EL (cell line): ENCODE results near the gene ASS1.
"Not testable (repeated sequence)": the region's sequence is repeated elsewhere in the genome, so short reads cannot be mapped to it uniquely, and the experiment has no call there.

ENCODE experiments used
- DNase-seq: peaks from one replicate; pipeline ENCODE4 v3.0.0-alpha.2; 2016

The ASS1 gene

DNA sequence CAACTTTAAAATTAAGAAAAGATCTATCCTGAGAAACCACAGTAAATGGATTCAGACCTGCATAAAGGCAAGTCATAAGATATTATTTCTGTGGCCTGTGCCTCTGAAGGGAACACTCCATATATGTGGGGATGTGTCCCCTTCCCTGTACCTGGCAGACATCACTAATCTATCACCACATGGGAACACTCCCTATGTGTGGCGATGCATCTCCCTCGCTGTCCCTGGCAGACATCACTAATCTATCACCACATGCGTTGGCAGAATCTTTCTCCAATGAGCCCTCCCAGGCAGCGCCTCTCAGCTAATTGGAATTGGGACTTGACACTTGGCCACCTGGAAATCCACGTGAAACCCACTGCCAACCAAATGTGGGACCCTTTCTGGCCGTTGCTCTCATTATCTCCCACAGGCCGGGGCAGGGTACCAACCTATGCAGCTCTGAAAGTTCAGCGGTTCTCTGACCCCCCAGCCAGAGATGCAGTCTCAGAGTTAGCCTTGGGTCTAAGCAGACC lies 25.2 kb upstream of the ASS1 start:
- no peak for DNase-seq

DNA sequence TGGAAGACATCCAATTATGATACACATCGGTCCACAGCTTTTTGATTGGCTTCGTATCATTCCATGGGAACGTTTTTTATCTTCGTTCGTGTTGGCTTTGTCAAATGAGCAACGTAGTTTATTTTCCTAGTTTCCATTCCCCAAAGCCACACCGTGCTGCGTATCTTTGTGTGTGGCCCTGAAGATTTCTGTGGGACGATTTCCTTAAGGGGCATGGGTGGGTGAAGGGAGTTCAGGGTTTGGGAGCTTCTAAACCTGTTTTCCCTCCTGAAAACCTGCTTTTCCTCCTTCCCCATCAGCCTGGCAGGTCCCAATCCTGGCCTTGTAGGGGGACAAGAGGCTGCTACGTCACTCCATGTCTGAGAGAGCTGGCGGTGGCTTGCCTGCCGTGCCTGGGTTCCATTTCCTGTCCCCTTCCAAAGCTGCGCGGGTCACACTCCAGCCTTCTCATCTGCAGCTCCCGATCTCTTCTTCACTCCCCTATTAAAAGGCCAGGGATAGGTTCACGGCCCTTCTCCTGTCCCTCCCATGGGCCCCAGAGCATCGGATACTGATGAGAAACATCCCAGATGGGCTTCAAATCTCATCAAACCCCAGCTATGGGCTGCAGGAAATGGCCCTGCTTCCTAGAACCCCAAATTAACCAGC lies 23.5 kb upstream of the ASS1 start:
- DNase-seq: no peak

DNA sequence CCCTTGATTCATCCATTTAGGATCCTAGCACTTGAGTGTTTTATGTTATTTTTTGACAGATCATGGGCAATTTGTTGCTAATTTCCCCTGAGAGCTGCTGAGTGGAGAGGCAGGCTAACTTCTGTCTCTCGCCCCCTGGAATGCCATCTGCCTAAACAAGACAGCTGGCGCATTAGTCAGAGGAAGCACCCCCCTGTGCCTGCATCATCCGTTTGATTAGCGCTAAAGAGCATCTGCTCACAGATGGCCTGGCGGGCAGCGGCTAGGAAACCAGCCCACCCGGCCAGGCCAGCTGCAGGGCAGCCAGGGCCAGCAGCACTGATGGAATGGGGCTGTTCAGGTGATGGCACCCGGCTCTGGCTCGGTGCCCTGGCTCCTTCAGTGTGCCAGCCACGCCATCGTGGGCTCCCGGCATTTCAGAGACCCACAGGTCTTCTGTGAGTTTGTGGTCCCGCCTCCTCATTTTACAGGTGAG lies 22.9 kb upstream of the ASS1 start:
- DNase-seq: peak; percentile 88

DNA sequence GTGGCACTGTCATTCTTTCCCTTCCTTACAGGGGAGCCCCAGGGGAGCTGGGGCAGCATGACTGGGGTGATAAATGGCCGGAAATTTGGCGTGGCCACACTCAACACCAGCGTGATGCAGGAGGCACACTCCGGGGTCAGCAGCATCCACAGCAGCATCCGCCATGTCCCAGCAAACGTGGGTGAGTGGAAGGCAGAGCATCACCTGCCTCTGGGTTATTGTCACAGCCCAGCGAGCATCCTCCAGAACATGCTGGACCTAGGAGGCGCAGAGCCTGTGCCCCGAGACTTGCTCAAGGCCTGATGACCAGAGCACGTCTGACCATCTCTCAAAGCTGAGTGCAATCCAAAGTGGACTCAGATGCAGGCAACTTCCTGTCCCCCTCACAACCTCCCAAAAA lies 22.2 kb upstream of the ASS1 start:
- DNase-seq: no peak

DNA sequence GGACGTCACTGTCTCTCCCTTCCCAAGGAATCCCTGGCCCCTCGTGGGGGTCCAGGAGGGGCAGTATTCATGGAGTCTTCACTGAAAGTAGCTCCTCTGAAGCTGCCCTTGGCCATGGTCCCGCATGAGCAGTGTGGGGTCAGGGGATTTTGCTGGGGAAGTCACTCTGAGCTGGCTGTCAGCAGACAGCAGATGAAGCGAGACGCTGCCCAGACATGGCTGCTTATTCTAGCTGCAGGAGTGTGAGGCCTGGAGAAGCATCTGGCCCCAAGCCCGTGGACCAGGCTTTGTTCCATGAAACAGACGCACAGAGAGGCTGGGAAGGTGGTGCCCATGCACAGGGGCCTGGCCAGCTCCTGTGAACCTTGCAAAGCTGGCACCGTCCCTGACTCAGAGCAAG lies 21.5 kb upstream of the ASS1 start:
- DNase-seq: no peak

DNA sequence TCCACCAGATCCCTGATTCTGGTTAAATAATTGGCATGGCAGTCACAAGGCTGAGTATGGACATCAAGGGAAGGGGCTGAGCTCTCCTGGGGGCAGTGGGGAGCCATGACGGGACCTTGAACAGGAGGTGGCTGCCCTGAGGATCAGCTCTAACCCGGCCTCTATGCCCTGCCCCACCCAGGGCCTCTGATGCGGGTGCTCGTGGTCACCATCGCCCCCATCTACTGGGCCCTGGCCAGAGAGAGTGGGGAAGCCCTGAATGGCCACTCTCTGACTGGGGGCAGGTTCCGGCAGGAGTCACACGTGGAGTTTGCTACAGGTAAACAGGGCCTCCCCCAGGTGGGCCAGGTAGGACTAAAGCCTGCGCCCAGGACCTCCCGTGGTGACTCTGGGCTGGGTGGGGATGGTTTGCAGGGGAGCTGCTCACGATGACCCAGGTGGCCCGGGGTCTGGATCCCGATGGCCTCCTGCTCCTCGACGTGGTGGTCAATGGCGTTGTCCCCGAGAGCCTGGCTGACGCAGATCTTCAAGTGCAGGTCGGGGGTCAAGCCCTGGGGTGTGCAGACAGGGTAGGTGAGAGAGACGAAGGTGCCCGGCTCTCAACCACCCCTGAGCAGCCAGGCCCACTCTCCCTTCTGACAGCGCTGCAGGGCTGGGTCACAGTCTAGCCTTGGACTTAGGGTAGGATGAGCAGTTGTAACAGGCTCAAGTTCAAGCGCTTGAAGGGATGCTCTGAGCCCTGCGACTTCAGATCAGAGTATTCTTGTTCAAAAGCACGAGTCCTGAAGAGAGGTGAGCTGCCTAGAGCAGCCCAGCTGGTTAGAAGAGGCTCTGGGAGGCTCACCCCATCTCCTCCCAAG lies 19.9 kb upstream of the ASS1 start:
- DNase-seq: no peak

DNA sequence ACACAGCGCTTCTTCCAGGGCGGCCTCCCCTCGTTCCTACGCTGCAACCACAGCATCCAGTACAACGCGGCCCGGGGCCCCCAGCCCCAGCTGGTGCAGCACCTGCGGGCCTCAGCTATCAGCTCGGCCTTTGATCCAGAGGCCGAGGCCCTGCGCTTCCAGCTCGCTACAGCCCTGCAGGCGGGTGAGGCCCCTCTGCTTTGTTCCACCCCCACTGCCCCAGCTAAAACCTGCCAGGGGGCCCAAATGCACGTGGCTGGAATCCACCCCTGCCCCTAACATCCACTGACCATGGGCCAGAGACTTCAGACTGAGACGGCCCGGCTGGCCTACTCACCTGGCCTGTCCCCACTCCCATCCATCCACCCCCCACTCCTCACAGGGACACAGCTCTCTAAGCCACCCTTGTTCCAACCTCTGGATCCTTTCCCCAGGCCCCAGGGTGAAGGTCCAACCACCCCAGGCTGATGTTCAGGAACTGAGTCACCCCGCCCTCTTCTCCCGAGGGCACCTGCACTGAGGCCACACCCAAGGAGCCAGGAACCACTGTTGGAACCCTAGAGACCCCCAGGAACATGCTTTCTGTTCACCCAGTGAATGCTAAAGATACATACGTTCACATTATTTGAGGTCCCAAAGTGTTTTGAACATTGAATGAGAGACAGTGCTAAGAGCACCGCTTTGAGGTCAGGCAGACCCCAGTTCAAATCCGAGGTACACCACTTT lies 18.9 kb upstream of the ASS1 start:
- DNase-seq: no peak

DNA sequence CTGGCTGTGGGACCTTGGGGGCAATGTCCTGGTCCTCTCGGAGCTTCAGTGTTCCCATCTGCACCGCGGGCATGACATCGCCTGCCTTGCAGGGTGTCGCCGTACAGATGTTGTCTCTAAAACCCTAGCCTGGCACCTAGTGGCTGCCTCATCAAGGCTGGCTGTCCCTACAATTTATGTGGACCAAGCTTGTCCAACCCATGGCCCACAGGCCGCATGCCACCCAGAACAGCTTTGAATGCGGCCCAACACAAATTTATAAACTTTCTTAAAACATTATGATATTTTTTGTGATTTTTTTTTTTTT lies 18.3 kb upstream of the ASS1 start:
- DNase-seq: no peak

DNA sequence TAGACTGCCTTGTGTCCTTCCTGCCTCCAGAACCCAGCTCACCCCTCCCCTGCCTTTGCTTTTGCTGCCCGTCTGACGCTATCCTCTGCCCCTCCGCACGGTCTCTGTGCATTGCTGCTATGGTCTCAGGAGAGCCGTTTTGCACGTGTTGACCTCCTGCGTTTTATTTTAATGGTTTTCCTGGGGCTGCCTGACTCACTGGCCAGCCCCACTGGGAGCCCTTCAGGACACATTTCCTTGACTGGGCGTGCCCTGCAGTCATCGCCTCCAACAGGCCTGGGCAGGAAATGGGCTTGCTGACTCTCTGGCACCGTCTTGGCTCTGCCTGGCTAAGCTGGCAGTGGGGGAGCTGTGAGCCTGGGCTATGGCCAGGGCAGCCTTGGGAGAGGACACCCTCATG lies 17.9 kb upstream of the ASS1 start:
- peak; percentile 92 for DNase-seq

DNA sequence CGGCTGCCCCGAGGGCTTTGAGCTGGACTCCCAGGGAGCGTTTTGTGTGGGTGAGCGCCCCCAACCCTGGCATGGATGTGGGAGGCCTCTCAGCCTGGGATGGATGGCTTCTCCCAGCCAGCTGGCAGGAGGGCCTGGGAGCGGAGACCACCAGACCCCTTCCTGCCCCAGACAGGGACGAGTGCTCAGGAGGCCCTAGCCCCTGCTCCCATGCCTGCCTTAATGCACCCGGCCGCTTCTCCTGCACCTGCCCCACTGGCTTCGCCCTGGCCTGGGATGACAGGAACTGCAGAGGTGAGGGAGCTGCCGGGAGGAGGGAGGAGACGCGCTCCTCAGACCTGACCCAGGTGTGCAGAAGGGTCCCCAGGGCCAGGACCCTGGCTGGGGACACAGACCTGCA lies 17.4 kb upstream of the ASS1 start:
- DNase-seq: no peak

DNA sequence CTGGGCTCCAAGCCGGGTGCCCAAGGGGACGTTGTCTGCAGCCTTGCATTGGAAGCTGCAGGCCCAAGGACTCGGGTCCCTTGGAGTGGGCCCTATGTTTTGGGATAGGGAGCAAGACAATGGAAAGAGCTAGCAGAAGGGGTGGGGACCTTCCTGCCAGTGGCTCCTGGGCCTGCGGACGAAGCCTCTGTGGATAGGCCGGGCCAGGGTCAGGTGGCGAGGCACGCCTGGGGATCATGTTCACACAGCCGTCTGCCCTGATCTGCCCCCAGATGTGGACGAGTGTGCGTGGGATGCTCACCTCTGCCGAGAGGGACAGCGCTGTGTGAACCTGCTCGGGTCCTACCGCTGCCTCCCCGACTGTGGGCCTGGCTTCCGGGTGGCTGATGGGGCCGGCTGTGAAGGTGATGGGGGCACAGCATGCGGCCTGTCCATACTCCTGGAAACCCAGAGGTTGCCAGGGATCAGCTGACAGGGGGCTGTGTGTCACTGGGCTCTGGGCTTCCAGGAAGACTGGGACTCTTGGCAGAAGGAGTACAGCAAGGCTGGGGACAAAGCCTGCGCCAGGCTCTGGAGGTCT lies 16.6 kb upstream of the ASS1 start:
- DNase-seq: no peak

DNA sequence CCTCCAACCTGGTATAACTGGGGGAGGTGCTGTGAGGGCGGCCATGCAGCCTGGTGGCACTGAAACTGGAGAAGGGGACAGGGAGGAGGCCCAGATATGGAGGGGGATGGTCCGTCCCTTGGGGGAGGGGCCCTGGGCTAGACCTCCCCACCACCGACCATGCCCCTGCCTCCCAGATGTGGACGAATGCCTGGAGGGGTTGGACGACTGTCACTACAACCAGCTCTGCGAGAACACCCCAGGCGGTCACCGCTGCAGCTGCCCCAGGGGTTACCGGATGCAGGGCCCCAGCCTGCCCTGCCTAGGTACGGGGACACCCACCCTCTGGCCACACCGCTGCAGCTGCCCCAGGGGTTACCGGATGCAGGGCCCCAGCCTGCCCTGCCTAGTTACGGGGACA lies 15.4 kb upstream of the ASS1 start:
- DNase-seq: no peak

DNA sequence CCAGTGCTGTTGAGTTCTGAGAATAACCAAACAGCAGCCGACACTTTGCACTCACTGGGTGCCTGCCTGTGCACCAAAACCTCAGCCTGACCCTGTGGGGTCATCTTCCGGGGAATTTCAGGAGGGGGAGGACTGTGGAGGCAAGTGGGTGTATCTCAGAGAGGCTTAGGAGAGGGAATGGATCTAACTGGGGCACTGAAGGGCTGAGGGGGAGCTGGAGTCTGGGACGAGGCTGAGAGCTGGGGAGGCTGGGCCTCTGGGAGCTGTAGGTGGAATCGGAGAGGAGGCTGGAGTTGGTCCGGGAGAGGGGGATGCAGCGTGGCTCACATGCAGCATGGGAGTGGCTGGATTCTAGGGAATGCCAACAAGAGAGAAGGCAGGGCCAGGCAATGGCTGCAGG lies 14.9 kb upstream of the ASS1 start:
- DNase-seq: no peak

DNA sequence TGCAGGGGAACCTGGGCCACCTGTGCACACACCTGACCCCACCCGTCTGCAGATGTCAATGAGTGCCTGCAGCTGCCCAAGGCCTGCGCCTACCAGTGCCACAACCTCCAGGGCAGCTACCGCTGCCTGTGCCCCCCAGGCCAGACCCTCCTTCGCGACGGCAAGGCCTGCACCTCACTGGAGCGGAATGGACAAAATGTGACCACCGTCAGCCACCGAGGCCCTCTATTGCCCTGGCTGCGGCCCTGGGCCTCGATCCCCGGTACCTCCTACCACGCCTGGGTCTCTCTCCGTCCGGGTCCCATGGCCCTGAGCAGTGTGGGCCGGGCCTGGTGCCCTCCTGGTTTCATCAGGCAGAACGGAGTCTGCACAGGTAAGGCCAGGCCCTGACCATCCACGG lies 14.5 kb upstream of the ASS1 start:
- no peak for DNase-seq

DNA sequence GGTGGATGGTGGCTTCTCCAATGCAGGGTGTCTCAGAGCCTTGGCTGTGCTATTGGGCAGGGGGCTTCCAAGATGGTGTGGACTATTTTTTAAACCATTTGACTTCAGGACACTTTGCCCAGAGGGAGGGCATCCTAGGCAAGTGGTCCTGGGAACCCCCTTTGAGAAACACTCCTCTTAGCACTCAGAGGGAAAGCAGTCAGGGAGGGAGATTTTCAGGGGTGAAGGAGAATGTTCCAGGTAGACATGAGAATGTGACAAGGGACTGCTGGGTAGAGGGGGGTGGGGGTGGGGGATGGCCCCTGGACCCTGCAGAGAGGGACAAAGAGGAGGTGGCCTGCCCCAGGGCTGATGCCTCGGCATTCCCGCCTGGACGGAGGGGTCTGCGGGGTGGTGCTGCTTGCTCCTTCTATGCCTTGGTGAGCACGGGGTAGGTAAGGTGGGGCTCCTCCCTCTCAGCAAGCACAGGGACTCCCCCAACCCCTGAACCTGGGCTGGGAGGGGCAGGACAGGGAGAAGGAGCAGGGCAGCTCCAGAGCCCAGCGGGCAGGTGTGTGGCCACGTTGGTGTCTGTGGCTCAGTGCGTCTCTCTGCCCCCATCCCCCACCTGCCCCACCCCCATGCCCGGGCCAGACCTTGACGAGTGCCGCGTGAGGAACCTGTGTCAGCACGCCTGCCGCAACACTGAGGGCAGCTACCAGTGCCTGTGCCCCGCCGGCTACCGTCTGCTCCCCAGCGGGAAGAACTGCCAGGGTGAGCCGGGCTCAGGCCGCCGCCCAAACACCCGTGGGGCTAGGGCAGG lies 13.8 kb upstream of the ASS1 start:
- DNase-seq: no peak

DNA sequence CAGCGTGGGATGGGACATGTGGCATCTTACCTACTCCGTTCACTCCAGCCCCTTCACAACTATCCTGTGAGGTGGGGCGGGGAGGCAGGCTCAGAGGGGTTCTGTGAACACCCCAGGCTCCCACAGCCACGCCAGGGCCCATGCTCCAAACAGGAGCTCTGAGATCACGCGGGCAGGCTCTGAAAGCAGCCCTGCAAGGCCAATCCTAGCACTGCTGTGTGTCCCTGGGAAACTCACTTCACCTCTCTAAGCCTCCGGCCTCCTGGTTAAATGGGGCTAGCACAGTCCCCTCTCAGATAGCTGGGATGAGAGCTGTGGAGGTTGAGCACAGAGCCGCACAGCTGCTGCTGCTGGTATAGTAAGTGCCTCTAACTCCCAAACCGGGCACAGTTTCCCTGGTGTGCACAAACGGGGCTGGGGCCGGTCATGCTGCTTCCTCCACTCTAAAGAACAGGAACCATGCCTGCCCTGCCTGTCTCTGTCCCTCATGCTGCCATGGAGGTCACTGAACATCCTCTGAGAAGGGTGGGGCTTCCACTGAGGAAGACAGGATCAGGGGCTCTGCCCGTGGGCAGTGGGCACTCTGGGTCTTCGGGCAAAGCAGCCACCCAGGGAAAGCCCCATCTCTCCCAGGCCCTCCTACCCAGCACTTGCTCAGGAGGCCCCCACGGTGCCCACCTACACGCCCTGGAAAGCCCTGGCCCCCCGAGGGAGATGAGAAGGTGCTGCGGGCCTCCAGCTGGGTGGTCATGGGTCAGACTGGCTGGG lies 13.0 kb upstream of the ASS1 start:
- DNase-seq: no peak

DNA sequence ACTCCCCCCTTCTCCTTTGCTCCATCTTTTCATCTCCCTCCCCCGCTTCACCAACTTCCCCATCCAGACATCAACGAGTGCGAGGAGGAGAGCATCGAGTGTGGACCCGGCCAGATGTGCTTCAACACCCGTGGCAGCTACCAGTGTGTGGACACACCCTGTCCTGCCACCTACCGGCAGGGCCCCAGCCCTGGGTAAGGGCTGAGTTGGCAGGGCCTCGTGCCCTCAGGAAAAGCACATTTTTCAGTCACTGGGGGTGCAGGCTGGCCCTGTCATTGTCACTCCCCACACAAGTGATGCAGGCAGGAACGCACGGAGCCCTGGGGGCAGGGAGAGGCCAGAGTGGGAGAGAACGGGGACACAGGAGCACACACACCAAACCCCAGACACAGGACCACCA lies 12.4 kb upstream of the ASS1 start:
- DNase-seq: no peak

DNA sequence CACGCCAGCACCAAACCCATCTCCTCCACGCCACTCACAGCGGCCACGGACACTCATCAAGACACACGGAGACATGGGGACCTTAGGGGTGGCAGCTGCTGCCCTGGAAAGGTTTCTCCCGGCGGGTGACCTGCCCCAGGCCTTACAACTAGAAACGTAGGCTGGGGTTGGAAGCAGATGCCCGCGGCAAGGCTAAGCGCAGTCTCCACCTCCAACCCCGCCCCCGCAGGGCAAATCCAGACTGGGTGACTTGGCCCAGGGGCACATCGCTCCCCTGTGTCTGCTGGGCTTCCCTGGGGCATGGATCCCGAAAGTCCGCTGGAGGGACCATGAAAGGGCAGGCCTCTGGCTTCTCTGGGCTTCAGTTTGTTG lies 12.0 kb upstream of the ASS1 start:
- no peak for DNase-seq

DNA sequence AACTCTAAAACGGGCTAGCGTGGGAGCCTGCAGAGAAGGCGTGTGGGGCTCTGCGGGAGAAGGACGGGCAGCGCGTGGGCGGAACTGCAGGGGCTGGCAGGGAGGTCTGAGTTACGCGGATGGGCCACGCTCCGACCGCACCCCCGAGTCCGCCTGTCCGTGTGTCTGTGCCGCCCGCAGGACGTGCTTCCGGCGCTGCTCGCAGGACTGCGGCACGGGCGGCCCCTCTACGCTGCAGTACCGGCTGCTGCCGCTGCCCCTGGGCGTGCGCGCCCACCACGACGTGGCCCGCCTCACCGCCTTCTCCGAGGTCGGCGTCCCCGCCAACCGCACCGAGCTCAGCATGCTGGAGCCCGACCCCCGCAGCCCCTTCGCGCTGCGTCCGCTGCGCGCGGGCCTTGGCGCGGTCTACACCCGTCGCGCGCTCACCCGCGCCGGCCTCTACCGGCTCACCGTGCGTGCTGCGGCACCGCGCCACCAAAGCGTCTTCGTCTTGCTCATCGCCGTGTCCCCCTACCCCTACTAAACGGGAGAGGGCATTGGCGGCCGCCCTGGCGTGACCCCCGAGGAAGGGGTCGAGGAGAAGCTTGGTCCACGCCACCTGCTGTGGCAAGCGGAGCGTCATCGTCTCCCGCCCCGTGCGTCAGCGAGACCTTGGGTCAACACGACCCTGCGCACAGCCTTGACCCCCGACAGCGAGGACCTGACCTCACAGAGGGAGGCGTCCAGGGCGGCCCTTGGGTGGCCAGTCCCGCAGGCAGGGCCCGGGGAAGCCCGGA lies 11.4 kb upstream of the ASS1 start:
- peak; percentile 58 for DNase-seq

DNA sequence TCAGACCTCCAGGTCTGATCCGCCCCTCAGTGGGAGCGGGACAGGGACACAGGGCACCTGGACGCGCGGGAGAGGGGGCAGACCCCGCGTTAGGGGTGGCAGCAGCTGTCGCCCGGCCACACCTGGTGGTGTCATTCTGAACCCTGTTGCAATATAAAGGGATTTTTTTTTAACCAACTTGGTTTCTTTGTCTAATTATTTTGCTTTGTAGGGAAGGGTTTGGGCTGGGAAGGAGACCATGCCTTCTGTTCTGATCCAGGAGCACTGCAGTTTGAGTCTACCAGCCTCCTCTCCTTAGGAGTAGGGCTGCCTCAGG lies 10.9 kb upstream of the ASS1 start:
- DNase-seq: no peak

DNA sequence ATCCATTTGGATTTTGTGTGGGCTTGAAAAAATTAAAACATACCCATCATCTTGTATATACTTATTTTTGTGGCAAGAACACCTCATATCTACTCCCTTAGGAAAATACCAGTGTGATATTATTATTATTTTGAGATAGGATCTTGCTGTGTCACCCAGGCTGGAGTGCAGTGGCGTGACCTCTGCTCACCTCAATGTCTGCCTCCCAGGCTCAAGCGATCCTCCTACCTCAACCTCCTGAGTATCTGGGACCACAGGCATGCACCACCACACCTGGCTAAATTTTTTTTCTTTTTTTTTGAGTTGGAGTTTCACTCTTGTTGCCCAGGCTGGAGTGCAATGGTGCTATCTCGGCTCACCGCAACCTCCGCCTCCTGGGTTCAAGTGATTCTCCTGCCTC lies 10.1 kb upstream of the ASS1 start:
- not testable (repeated sequence) for DNase-seq
